ENCODE results near the gene CLP1. TPM values are rescaled to one million over a fixed set of nuclear protein-coding genes. Genes with fewer than 3 reads are reported as not detected.
"Not testable (repeated sequence)": the region's sequence is repeated elsewhere in the genome, so short reads cannot be mapped to it uniquely, and the experiment has no call there.

The CLP1 gene
- polyA plus RNA-seq, 1 donor = 15.6 TPM

DNA sequence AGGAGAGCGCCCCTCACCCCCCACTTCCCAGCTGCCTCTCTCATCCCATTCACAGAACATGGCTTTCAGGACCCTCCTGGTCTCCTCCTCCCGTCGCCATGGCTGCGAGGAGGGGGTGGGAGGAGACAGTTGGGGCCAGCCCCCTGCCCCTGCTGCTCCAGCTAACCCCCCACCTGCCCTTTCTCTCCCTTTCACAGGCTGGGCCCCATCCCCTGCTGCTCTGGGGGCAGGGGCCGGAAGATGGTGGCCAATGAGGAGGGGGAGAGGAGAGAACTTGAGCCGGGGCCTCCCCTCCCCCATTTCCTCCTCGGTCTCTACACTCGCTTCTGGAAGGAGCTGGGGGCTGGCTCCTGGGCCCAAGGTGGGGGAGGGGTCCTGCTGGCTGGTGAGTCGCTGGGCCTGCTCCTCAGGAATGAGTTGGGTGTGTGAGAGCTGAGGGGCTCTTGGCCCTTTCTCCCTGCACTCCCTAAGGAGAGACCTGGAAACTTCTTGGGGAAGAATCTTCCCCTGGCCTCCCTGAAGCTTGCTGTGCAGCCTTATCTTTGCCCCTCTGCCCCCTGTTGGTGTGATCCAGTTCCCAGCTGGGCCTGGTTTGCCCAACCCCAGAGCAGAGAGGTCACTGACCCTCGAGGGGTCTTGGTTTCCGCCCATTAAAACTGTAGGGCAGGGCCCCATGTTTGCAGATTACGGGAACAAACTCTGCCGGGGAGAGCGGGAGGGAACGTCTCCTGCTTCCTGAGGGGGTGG is 18.1 kb upstream of the CLP1 start:
- peak; percentile 96 for DNase-seq

DNA sequence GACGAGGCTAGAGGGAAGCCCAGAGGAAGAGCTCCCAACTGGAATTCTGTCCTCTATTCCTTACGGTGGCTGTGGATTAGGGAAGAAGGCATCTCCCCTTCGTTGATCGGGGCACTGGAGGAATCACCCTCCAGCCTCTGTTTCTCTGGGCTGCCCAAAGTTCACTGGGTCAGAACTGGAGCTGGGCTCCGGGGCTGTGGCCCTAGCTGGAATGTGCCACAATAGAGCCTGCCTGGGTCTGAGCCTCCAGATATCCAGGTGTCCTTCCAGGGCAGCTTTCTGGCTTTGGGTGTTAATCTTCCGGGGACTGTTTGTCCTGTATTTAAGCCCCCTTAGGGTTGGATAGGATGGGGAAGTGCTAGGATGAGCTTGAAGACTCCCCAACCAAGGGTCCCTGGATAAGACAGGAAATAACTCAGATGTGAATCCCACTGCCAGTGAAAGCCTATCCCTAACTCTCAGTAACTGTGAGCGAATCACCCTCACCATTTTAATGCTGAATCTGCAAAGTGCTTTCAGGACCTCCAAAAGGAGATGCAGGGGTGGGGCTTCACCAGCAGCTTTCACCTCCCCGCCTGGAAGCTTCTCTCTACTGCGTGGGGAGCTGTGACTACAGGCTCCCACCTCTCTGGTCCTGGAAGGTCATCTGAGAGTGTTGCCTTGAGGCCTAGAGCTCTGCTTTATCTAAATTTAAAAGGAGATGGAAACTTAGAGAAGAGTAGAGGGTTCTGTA is 17.3 kb upstream of the CLP1 start:
- DNase-seq = no peak

DNA sequence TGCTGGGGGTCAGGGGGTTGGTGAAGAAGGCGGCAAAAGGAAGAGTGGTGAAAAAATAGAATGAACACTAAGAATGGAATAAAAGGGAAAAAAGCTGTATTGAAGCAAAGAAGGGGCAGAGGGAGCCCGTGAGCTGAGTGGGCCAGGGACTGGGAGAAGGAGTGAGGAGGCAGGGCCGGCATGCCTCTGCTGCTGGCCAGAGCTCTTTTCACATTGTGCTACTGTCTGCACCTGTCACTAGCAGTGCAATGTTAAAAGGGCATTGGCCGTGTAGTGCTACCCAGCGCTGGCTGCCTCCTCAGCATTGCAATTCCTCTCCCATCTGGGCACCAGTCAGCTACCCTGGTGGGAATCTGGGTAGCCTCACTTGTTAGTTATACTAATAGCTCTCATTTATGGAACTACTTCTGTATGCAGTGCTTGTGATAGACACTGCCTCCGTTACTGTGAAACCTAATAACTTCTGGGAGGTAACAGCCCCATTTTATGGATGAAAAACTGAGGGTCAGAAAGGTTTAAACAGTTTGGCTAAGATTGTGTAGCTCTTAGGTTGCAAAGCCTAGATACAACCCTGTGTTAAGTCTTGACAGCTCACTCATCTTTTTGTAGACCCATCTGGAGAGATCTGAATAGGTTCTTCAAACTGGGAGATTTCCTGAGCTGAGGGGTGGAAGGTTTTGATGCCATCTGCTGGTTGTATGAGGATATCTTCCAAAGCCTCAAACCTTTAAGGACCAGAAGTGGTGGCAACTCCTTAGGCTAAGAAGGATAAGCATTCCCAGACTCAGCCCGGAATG is 16.4 kb upstream of the CLP1 start:
- DNase-seq = no peak

DNA sequence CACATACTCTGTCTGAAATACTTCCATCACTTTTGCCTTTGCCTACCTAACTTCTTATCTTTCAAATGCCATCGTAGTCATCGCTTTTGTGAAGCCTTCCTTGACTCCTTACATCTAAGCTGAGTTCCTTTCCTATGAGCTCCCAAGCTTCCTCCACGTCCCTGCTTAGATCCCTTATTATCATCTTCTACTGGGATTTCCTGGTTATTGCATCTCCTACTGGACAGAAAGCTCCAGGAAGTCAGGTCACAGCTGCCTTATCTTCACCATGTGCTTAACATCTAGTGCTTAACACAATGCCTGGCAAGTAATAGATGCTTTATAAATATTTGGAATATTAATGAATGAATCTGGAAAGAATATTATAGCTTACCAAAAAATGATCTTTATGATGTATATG is 13.8 kb upstream of the CLP1 start:
- no peak for DNase-seq

- DNase-seq = no peak
Measured at GRCh38 chr11:57644748-57645688, 12.5 kb upstream of the CLP1 start.

GRCh38 chr11:57645689-57646085 is 11.9 kb upstream of the CLP1 start:
- no peak for DNase-seq

DNA sequence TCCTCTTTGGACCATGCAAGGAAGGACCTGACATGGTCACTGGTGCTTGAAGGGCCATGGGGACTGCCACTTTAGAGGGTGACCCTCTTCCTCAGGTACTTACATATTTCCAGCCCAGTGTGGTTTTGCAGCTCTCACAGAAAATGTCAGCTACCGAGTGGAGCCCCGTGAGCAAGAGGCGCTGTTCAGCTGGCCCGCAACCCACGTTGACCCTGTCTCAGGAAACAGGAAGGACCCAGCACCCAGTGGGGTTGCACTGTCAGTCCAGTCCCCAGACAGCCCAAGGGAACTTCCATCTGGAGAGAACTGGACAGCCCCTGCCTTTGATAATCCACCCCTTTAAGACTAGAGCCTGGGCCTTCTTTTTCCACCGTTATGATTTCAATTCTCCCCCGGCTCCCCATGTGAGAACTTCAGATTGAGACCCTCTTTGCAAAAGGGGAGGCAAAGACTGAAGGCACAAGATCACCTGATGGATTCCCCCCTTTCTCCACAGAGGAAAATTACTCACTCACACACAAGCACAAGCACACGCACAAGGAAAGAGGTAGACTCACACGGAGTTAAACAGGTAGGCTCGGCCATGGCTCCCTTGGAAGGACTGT is 11.3 kb upstream of the CLP1 start:
- DNase-seq = no peak

GRCh38 chr11:57646799-57647303 is 10.7 kb upstream of the CLP1 start:
- no peak for DNase-seq

- no peak for DNase-seq
Measured at GRCh38 chr11:57647372-57647771, 10.2 kb upstream of the CLP1 start.

GRCh38 chr11:57647960-57648800 is 9.4 kb upstream of the CLP1 start:
- no peak for DNase-seq

- no peak for DNase-seq
Measured at GRCh38 chr11:57648801-57649735, 8.5 kb upstream of the CLP1 start.

GRCh38 chr11:57649826-57650738 is 7.5 kb upstream of the CLP1 start, which contains the start of gene YPEL4:
Gene YPEL4 (minus strand): TSS chr11:57649912. CDS start chr11:57647107, 2,805 bp downstream.
- no peak for DNase-seq

DNA sequence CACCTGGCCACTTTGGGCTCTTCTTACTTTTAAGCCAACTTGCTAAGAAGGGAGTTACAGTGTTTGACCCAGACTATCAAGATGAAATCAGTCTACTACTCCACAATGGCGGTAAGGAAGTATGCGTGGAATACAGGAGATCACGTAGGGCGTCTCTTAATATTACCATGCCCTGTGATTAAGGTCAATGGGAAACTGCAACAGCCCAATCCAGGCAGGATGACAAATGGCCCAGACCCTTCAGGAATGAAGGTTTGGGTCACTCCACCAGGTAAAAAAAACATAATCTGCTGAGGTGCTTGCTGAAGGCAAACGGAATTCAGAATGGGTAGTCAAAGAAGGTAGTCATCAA is 6.8 kb upstream of the CLP1 start:
- DNase-seq = no peak

- DNase-seq = no peak
Measured at GRCh38 chr11:57651408-57651807, 6.2 kb upstream of the CLP1 start.

GRCh38 chr11:57652230-57652629 is 5.3 kb upstream of the CLP1 start:
- not testable (repeated sequence) for DNase-seq

GRCh38 chr11:57652662-57653061 is 4.9 kb upstream of the CLP1 start:
- no peak for DNase-seq

DNA sequence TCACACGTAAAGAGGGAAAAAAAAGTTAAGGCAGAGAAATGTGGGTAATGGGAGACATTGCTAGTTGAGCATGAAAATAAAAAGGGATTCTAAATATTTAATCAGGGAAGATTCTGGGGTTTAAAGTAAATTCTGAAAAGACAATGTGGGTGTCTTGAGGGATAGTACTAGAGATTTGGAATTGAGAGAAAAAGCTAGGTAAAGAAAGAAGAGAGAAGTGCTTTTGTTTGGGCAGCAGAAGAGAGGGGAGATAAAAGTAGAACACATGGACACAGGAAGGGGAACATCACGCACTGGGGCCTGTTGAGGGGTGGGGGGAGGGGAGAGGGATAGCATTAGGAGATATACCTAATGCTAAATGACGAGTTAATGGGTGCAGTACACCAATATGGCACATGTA is 4.4 kb upstream of the CLP1 start:
- DNase-seq = no peak

GRCh38 chr11:57656885-57657193 is 723 bp upstream of the CLP1 start:
- no peak for DNase-seq

All from left kidney (tissue), 2 donors.